Epithelial cell of esophagus (primary cell): Measurements from ENCODE around the gene ACOT9.
"Not testable (repeated sequence)": the region's sequence is repeated elsewhere in the genome, so short reads cannot be mapped to it uniquely, and the experiment has no call there.

Experiments used
- DNase-seq: peaks from one replicate; pipeline ENCODE4 v3.0.0; 2010; ENCODE audit warnings: low read depth
- H3K4me3 ChIP-seq: 2 replicates; pipeline ENCODE4 v1.5.1; 2011; ENCODE audit warnings: mild to moderate bottlenecking, low read length, control low read depth
- TF ChIP-seq, protein P1 (sequence below): IDR thresholded peaks from 2 replicates; pipeline ENCODE4 v1.5.1; 2011; ENCODE audit warnings: low read depth, mild to moderate bottlenecking, low read length, control low read depth, inconsistent platforms; ENCODE audit not compliant: insufficient read depth; ENCODE audit errors: missing control alignments

ACOT9 gene

GRCh38 chrX:23699636-23700194, 43.4 kb downstream of the ACOT9 start:
- no peak overlapping the region for H3K4me3 ChIP-seq
- TF ChIP-seq, protein P1, sequence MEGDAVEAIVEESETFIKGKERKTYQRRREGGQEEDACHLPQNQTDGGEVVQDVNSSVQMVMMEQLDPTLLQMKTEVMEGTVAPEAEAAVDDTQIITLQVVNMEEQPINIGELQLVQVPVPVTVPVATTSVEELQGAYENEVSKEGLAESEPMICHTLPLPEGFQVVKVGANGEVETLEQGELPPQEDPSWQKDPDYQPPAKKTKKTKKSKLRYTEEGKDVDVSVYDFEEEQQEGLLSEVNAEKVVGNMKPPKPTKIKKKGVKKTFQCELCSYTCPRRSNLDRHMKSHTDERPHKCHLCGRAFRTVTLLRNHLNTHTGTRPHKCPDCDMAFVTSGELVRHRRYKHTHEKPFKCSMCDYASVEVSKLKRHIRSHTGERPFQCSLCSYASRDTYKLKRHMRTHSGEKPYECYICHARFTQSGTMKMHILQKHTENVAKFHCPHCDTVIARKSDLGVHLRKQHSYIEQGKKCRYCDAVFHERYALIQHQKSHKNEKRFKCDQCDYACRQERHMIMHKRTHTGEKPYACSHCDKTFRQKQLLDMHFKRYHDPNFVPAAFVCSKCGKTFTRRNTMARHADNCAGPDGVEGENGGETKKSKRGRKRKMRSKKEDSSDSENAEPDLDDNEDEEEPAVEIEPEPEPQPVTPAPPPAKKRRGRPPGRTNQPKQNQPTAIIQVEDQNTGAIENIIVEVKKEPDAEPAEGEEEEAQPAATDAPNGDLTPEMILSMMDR, result no peak
- no peak for DNase-seq

- H3K4me3 ChIP-seq, result no peak overlapping the region
- TF ChIP-seq, protein P1, result peak; percentile 57
- peak; percentile 53 for DNase-seq
Measured at GRCh38 chrX:23694606-23695005, 48.5 kb downstream of the ACOT9 start.

GRCh38 chrX:23692166-23692565, 50.9 kb downstream of the ACOT9 start:
- H3K4me3 ChIP-seq, result no peak overlapping the region
- no peak for DNase-seq
- TF ChIP-seq, protein P1, result no peak

GRCh38 chrX:23676486-23676885, 66.6 kb downstream of the ACOT9 start:
- H3K4me3 ChIP-seq, DNase-seq: not testable (repeated sequence)

DNA sequence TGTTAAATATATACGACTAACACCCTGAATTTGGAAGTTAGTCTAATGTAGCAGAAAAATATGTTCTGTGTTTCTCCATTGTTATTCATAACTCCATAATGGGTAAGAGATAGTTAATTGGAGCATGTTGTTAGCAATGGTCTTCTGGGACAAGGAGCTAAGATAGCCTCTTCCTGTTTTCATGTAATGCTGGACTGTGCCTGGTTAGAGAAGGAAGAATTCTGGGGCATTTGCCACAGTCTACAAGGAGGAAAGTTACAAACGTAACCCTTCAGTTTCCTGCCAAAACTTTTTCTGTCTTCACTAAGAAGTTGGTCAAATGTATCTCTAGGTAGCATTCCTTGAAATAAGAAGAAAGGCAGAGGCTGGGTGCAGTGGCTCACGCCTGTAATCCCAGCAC, 70.0 kb downstream of the ACOT9 start:
- no peak overlapping the region for H3K4me3 ChIP-seq
- TF ChIP-seq, protein P1, result no peak
- DNase-seq, result no peak

DNA sequence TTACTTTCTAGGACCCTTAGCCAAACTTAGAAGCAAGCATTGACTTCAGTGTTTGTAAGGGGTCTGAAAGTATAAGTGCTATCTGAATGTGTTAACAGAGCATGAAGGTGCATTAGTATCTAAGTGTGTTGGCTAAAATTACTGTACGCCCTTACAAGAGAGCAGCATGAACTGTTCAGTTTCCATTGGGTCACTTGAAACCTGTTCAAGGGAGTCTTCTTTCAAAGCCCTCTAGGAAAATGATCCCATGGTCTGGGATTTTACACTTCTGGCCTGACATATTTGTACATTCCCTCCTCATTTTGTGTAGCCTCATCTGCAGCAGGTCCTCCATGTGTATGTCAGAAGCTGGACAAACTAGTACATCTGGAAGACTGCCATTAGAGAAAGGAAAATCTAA, 72.5 kb downstream of the ACOT9 start:
- no peak for DNase-seq
- TF ChIP-seq, protein P1, result no peak
- H3K4me3 ChIP-seq, result no peak overlapping the region

DNA sequence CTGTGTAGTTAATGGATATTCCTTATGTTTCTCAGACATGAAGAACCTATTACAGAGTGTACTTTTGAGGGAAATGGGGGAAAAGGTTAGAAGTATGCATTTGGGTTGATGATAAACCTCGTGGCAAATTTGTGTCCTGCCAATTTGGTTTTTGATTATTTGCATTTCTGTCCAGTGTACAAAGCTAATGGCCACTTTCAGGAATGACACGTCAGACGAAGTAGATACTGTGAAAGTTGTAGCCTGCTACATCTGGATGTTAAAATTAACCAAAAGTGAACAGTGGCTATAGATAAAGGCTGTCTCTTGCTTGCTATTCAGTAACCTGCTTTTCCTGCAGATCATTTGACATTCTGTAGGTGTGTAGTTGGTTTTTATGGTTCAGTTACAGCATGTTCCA, 74.7 kb downstream of the ACOT9 start:
- TF ChIP-seq, protein P1, result no peak
- DNase-seq, result peak; percentile 0
- peak overlapping the region; percentile 62 for H3K4me3 ChIP-seq
